HEK293 (cell line): ENCODE measurements around the gene SLC7A11.

Source experiments
- CTCF ChIA-PET: fragments of 350-600 bp; formaldehyde crosslinking; extraction: SDS; loops from one replicate; lab custom pipeline; 2021; ENCODE audit warnings: antibody characterized with exemption; lab: Yijun Ruan, JAX
- POLR2A ChIA-PET: fragments of 300-600 bp; formaldehyde crosslinking; extraction: SDS; loops from one replicate; lab custom pipeline; 2020; ENCODE audit warnings: antibody characterized with exemption, inconsistent platforms; lab: Yijun Ruan, JAX
- H3K27ac ChIP-seq: fragments of 200-500 bp; sonication (Bioruptor generic); 2 replicates; pipeline ENCODE4 v1.5.1; 2014; ENCODE audit warnings: low read depth, low read length, control low read depth, inconsistent platforms; ENCODE audit errors: extremely low read depth
- H3K36me3 ChIP-seq, 2 experiments: fragments of 200-500 bp in 1 of 2; sonication (Bioruptor generic) in 1 of 2; 1 replicate in 1 of 2; 2 replicates in 1 of 2; pipeline ENCODE4 v1.5.1; 2014 to 2017; ENCODE audit warnings: inconsistent platforms in 2 of 2, low read length in 2 of 2; ENCODE audit not compliant: control insufficient read depth in 2 of 2, insufficient read depth in 1 of 2
- H3K4me1 ChIP-seq: fragments of 200-500 bp; sonication (Bioruptor generic); 2 replicates; pipeline ENCODE4 v1.5.1; 2014; ENCODE audit warnings: mild to moderate bottlenecking, low read length, inconsistent platforms; ENCODE audit not compliant: control insufficient read depth, insufficient read depth
- H3K4me3 ChIP-seq: 2 replicates; pipeline ENCODE4 v1.5.1; 2011; ENCODE audit warnings: low read depth, mild to moderate bottlenecking, control low read depth, low read length, moderate library complexity
- H3K9me3 ChIP-seq: fragments of 200-500 bp; sonication (Bioruptor generic); 2 replicates; pipeline ENCODE4 v1.5.1; 2014; ENCODE audit warnings: low read depth, low read length, inconsistent platforms; ENCODE audit not compliant: control insufficient read depth, insufficient read depth
- IKZF3 ChIP-seq: fragments of 450-650 bp; IDR thresholded peaks from 2 replicates; pipeline ENCODE4 v1.5.0; 2018; ENCODE audit warnings: missing biosample characterization, mild to moderate bottlenecking, missing genetic modification characterization, moderate library complexity
- PRDM1 ChIP-seq: fragments of 450-650 bp; formaldehyde crosslinking; IDR thresholded peaks from 2 replicates; pipeline ENCODE4; 2016; ENCODE audit warnings: missing biosample characterization, missing genetic modification characterization
- WT1 ChIP-seq: fragments of 450-650 bp; formaldehyde crosslinking; IDR thresholded peaks from 2 replicates; pipeline ENCODE4 v1.5.1; 2016; ENCODE audit warnings: missing biosample characterization, missing genetic modification characterization
- YY2 ChIP-seq: fragments of 450-650 bp; formaldehyde crosslinking; IDR thresholded peaks from 2 replicates; pipeline ENCODE4 v1.5.1; 2016; ENCODE audit warnings: missing biosample characterization, missing genetic modification characterization
- ZNF10 ChIP-seq: fragments of 450-650 bp; formaldehyde crosslinking; IDR thresholded peaks from 2 replicates; pipeline ENCODE4 v1.5.1; 2017; ENCODE audit warnings: missing biosample characterization, missing genetic modification characterization
- ZNF132 ChIP-seq: fragments of 450-650 bp; formaldehyde crosslinking; IDR thresholded peaks from 2 replicates; pipeline ENCODE4 v1.5.1; 2017; ENCODE audit warnings: missing biosample characterization, missing genetic modification characterization, borderline replicate concordance
- ZNF184 ChIP-seq: fragments of 450-650 bp; IDR thresholded peaks from 2 replicates; pipeline ENCODE4 v1.5.1; 2018; ENCODE audit warnings: missing biosample characterization, mild to moderate bottlenecking, missing genetic modification characterization
- ZNF501 ChIP-seq: fragments of 450-650 bp; formaldehyde crosslinking; IDR thresholded peaks from 2 replicates; pipeline ENCODE4 v1.5.1; 2016; ENCODE audit warnings: missing biosample characterization, missing genetic modification characterization
- ZNF558 ChIP-seq: fragments of 450-650 bp; formaldehyde crosslinking; IDR thresholded peaks from 2 replicates; pipeline ENCODE4 v1.5.1; 2016; ENCODE audit warnings: missing biosample characterization, missing genetic modification characterization
- ZNF585B ChIP-seq: fragments of 450-650 bp; formaldehyde crosslinking; IDR thresholded peaks from 2 replicates; pipeline ENCODE4 v1.5.1; 2016; ENCODE audit warnings: missing biosample characterization, missing genetic modification characterization
- ZNF610 ChIP-seq: fragments of 450-650 bp; formaldehyde crosslinking; IDR thresholded peaks from 2 replicates; pipeline ENCODE4 v1.5.1; 2016; ENCODE audit warnings: missing biosample characterization, missing genetic modification characterization, borderline replicate concordance
- ZNF654 ChIP-seq: fragments of 450-650 bp; formaldehyde crosslinking; IDR thresholded peaks from 2 replicates; pipeline ENCODE4 v1.5.1; 2016; ENCODE audit warnings: low read depth, missing biosample characterization, missing genetic modification characterization
- ZSCAN30 ChIP-seq: fragments of 450-650 bp; IDR thresholded peaks from 2 replicates; pipeline ENCODE4 v1.5.1; 2018; ENCODE audit warnings: missing biosample characterization, mild to moderate bottlenecking, missing genetic modification characterization, moderate library complexity
- TF ChIP-seq, protein P1 (sequence below): fragments of 450-650 bp; formaldehyde crosslinking; IDR thresholded peaks from 2 replicates; pipeline ENCODE4 v1.5.1; 2016; ENCODE audit warnings: missing biosample characterization, missing genetic modification characterization, borderline replicate concordance
- TF ChIP-seq, protein P2 (sequence below): fragments of 450-650 bp; formaldehyde crosslinking; IDR thresholded peaks from 2 replicates; pipeline ENCODE4 v1.5.1; 2016; ENCODE audit warnings: missing biosample characterization, missing genetic modification characterization
- TF ChIP-seq, protein P3 (sequence below): fragments of 450-650 bp; formaldehyde crosslinking; IDR thresholded peaks from 2 replicates; pipeline ENCODE4 v1.5.1; 2016; ENCODE audit warnings: missing biosample characterization, missing genetic modification characterization
- TF ChIP-seq, protein P4 (sequence below): fragments of 450-650 bp; formaldehyde crosslinking; IDR thresholded peaks from 2 replicates; pipeline ENCODE4 v1.5.1; 2017; ENCODE audit warnings: missing biosample characterization, missing genetic modification characterization
- TF ChIP-seq, protein P5 (sequence below): fragments of 450-650 bp; formaldehyde crosslinking; IDR thresholded peaks from 2 replicates; pipeline ENCODE4 v1.5.1; 2016; ENCODE audit warnings: missing biosample characterization, missing genetic modification characterization, borderline replicate concordance
- TF ChIP-seq, protein P6 (sequence below): IDR thresholded peaks from 2 replicates; pipeline ENCODE4 v1.6.1; 2011; ENCODE audit warnings: mild to moderate bottlenecking, low read depth, low read length, borderline replicate concordance
- TF ChIP-seq, protein P7 (sequence below): fragments of 450-650 bp; formaldehyde crosslinking; IDR thresholded peaks from 2 replicates; pipeline ENCODE4; 2016; ENCODE audit warnings: missing biosample characterization, missing genetic modification characterization

Gene SLC7A11

DNA sequence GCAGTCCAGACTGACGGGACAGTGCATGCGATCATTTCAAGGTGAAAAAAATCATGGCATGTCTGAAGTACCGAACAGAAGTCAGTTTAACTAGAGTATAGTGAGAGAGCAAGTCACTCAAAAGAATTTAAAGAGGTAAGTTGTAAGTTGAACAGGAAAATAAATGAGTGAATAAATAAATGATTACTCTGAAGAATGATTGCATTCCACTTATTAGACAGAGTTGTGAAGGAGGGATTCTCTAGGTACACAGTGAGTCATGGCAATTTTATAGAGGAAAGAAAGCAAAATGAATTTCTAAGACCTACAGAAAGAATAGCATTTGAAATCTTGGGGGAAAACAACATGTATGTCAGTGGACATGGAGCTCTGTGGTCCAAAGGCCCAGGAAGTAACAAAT, 37.1 kb upstream of the SLC7A11 start:
- Histone ChIP-seq H3K4me3 (no peak overlapping the region), H3K9me3 (no peaks in the 10 kb centered on the region), H3K4me1 (no peaks in the 10 kb centered on the region), H3K36me3 (no peaks in the 10 kb centered on the region), H3K27ac (no peak overlapping the region)
- TF ChIP-seq, protein P1, sequence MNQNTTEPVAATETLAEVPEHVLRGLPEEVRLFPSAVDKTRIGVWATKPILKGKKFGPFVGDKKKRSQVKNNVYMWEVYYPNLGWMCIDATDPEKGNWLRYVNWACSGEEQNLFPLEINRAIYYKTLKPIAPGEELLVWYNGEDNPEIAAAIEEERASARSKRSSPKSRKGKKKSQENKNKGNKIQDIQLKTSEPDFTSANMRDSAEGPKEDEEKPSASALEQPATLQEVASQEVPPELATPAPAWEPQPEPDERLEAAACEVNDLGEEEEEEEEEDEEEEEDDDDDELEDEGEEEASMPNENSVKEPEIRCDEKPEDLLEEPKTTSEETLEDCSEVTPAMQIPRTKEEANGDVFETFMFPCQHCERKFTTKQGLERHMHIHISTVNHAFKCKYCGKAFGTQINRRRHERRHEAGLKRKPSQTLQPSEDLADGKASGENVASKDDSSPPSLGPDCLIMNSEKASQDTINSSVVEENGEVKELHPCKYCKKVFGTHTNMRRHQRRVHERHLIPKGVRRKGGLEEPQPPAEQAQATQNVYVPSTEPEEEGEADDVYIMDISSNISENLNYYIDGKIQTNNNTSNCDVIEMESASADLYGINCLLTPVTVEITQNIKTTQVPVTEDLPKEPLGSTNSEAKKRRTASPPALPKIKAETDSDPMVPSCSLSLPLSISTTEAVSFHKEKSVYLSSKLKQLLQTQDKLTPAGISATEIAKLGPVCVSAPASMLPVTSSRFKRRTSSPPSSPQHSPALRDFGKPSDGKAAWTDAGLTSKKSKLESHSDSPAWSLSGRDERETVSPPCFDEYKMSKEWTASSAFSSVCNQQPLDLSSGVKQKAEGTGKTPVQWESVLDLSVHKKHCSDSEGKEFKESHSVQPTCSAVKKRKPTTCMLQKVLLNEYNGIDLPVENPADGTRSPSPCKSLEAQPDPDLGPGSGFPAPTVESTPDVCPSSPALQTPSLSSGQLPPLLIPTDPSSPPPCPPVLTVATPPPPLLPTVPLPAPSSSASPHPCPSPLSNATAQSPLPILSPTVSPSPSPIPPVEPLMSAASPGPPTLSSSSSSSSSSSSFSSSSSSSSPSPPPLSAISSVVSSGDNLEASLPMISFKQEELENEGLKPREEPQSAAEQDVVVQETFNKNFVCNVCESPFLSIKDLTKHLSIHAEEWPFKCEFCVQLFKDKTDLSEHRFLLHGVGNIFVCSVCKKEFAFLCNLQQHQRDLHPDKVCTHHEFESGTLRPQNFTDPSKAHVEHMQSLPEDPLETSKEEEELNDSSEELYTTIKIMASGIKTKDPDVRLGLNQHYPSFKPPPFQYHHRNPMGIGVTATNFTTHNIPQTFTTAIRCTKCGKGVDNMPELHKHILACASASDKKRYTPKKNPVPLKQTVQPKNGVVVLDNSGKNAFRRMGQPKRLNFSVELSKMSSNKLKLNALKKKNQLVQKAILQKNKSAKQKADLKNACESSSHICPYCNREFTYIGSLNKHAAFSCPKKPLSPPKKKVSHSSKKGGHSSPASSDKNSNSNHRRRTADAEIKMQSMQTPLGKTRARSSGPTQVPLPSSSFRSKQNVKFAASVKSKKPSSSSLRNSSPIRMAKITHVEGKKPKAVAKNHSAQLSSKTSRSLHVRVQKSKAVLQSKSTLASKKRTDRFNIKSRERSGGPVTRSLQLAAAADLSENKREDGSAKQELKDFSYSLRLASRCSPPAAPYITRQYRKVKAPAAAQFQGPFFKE (tag by site-specific recombination), result no peak
- no peak for TF ChIP-seq ZNF132 (tag by site-specific recombination)
- TF ChIP-seq ZNF184 (tag by site-specific recombination), result no peak
- TF ChIP-seq YY2 (tag by site-specific recombination), result no peak
- ChIA-PET POLR2A (no interaction called here), CTCF (no interaction called here)

DNA sequence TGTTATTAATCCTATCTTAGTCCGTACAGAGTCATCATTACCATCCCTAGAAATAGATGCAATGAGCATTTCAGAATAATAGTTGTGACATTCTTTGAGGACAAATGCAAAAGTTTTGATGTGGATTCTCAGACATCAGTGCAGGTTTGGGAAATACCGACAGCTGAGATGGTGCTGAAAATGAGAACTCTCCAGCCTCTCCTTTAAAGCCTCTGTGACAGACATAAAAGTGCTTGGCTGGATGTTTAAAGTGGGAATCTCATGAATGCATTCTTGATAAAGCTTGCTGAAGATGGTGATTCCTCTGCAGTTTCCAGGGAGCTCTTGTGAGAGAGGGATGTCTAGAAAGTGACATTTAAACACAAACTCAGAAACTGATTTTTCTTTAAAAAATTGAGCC, 35.0 kb upstream of the SLC7A11 start:
- H3K4me3 ChIP-seq, result no peak overlapping the region
- TF ChIP-seq ZNF10 (tag by site-specific recombination) (no peak), PRDM1 (tag by site-specific recombination) (no peak), IKZF3 (tag by site-specific recombination) (no peak), ZNF501 (tag by site-specific recombination) (no peak), ZNF610 (tag by site-specific recombination) (no peak), ZNF558 (no peak), ZSCAN30 (tag by site-specific recombination) (no peak), WT1 (no peak), ZNF654 (tag by site-specific recombination) (no peak), ZNF585B (no peak)
- TF ChIP-seq, protein P2, sequence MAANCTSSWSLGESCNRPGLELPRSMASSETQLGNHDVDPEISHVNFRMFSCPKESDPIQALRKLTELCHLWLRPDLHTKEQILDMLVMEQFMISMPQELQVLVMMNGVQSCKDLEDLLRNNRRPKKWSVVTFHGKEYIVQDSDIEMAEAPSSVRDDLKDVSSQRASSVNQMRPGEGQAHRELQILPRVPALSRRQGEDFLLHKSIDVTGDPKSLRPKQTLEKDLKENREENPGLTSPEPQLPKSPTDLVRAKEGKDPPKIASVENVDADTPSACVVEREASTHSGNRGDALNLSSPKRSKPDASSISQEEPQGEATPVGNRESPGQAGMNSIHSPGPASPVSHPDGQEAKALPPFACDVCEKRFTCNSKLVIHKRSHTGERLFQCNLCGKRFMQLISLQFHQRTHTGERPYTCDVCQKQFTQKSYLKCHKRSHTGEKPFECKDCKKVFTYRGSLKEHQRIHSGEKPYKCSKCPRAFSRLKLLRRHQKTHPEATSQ (tag by site-specific recombination), result no peak
- TF ChIP-seq, protein P3, sequence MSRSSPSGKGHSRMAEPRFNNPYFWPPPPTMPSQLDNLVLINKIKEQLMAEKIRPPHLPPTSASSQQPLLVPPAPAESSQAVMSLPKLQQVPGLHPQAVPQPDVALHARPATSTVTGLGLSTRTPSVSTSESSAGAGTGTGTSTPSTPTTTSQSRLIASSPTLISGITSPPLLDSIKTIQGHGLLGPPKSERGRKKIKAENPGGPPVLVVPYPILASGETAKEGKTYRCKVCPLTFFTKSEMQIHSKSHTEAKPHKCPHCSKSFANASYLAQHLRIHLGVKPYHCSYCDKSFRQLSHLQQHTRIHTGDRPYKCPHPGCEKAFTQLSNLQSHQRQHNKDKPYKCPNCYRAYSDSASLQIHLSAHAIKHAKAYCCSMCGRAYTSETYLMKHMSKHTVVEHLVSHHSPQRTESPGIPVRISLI, result no peak
- TF ChIP-seq, protein P4, sequence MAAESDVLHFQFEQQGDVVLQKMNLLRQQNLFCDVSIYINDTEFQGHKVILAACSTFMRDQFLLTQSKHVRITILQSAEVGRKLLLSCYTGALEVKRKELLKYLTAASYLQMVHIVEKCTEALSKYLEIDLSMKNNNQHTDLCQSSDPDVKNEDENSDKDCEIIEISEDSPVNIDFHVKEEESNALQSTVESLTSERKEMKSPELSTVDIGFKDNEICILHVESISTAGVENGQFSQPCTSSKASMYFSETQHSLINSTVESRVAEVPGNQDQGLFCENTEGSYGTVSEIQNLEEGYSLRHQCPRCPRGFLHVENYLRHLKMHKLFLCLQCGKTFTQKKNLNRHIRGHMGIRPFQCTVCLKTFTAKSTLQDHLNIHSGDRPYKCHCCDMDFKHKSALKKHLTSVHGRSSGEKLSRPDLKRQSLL (tag by site-specific recombination), result no peak
- TF ChIP-seq, protein P5, sequence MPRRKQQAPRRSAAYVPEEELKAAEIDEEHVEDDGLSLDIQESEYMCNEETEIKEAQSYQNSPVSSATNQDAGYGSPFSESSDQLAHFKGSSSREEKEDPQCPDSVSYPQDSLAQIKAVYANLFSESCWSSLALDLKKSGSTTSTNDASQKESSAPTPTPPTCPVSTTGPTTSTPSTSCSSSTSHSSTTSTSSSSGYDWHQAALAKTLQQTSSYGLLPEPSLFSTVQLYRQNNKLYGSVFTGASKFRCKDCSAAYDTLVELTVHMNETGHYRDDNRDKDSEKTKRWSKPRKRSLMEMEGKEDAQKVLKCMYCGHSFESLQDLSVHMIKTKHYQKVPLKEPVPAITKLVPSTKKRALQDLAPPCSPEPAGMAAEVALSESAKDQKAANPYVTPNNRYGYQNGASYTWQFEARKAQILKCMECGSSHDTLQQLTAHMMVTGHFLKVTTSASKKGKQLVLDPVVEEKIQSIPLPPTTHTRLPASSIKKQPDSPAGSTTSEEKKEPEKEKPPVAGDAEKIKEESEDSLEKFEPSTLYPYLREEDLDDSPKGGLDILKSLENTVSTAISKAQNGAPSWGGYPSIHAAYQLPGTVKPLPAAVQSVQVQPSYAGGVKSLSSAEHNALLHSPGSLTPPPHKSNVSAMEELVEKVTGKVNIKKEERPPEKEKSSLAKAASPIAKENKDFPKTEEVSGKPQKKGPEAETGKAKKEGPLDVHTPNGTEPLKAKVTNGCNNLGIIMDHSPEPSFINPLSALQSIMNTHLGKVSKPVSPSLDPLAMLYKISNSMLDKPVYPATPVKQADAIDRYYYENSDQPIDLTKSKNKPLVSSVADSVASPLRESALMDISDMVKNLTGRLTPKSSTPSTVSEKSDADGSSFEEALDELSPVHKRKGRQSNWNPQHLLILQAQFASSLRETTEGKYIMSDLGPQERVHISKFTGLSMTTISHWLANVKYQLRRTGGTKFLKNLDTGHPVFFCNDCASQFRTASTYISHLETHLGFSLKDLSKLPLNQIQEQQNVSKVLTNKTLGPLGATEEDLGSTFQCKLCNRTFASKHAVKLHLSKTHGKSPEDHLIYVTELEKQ (tag by site-specific recombination), result no peak
- TF ChIP-seq, protein P6, sequence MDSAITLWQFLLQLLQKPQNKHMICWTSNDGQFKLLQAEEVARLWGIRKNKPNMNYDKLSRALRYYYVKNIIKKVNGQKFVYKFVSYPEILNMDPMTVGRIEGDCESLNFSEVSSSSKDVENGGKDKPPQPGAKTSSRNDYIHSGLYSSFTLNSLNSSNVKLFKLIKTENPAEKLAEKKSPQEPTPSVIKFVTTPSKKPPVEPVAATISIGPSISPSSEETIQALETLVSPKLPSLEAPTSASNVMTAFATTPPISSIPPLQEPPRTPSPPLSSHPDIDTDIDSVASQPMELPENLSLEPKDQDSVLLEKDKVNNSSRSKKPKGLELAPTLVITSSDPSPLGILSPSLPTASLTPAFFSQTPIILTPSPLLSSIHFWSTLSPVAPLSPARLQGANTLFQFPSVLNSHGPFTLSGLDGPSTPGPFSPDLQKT, result no peak
- TF ChIP-seq, protein P7, sequence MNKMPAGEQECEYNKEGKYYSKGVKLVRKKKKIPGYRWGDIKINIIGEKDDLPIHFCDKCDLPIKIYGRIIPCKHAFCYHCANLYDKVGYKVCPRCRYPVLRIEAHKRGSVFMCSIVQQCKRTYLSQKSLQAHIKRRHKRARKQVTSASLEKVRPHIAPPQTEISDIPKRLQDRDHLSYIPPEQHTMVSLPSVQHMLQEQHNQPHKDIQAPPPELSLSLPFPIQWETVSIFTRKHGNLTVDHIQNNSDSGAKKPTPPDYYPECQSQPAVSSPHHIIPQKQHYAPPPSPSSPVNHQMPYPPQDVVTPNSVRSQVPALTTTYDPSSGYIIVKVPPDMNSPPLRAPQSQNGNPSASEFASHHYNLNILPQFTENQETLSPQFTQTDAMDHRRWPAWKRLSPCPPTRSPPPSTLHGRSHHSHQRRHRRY, result no peak

More for the DNA sequence above, 35.0 kb upstream of the SLC7A11 start:
- ChIA-PET CTCF (no interaction called here), POLR2A (no interaction called here)
- no peaks in the 10 kb centered on the region for H3K36me3 ChIP-seq
- H3K4me1 ChIP-seq, result no peaks in the 10 kb centered on the region
- no peaks in the 10 kb centered on the region for H3K9me3 ChIP-seq
- H3K27ac ChIP-seq, result no peak overlapping the region
